ENCODE measurements around the gene MGST2. TPM values are rescaled to one million over a fixed set of nuclear protein-coding genes. Genes with fewer than 3 reads are reported as not detected.

MGST2 gene
- polyA plus RNA-seq, 1 donor from 2014 or later, result 2.0 TPM

- TF ChIP-seq EP300 (conservative IDR thresholded peaks at IDR 0.05; ENCODE audit: poor library complexity, severe bottlenecking) (no peak), POLR2AphosphoS5 (IDR thresholded peaks at IDR 0.05) (no peak), TAF1 (IDR thresholded peaks at IDR 0.05; ENCODE audit: low read depth) (no peak), REST (IDR thresholded peaks at IDR 0.05; ENCODE audit: borderline replicate concordance) (no peak), MXI1 (conservative IDR thresholded peaks at IDR 0.05; ENCODE audit: poor library complexity, severe bottlenecking) (no peak), EZH2 (IDR thresholded peaks at IDR 0.05; ENCODE audit: borderline replicate concordance, insufficient read depth, low read length, poor library complexity, severe bottlenecking) (no peak), RAD21 (conservative IDR thresholded peaks at IDR 0.05) (no peak)
- TF ChIP-seq, protein P1, sequence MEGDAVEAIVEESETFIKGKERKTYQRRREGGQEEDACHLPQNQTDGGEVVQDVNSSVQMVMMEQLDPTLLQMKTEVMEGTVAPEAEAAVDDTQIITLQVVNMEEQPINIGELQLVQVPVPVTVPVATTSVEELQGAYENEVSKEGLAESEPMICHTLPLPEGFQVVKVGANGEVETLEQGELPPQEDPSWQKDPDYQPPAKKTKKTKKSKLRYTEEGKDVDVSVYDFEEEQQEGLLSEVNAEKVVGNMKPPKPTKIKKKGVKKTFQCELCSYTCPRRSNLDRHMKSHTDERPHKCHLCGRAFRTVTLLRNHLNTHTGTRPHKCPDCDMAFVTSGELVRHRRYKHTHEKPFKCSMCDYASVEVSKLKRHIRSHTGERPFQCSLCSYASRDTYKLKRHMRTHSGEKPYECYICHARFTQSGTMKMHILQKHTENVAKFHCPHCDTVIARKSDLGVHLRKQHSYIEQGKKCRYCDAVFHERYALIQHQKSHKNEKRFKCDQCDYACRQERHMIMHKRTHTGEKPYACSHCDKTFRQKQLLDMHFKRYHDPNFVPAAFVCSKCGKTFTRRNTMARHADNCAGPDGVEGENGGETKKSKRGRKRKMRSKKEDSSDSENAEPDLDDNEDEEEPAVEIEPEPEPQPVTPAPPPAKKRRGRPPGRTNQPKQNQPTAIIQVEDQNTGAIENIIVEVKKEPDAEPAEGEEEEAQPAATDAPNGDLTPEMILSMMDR (IDR thresholded peaks at IDR 0.05; ENCODE audit: poor library complexity, severe bottlenecking), result no peak
- Histone ChIP-seq H3K27me3 (ENCODE audit: insufficient read depth, low read depth, low read length) (no peaks in the 10 kb centered on the region), H3F3A (ENCODE audit: insufficient read depth, low read length, poor library complexity, severe bottlenecking) (no peaks in the 10 kb centered on the region), H3K4me2 (ENCODE audit: low read length) (no peak overlapping the region), H3K9me3 (ENCODE audit: low read length) (no peaks in the 10 kb centered on the region), H3K9me2 (ENCODE audit: insufficient read depth, low read length) (no peaks in the 10 kb centered on the region), H3K27ac (ENCODE audit: low read length) (no peak overlapping the region), H3K36me3 (ENCODE audit: insufficient read depth, low read length) (peaks cover 9% of the 10 kb centered on the region), H3K9ac (ENCODE audit: low read length) (no peak overlapping the region), H3K4me3 (ENCODE audit: low read length) (no peak overlapping the region), H3K79me2 (replicated peaks; ENCODE audit: insufficient read depth, low read length) (no peaks in the 10 kb centered on the region), H2AFZ (ENCODE audit: low read depth, low read length) (no peak overlapping the region), H4K20me1 (ENCODE audit: insufficient read depth) (no peaks in the 10 kb centered on the region)
Observed at GRCh38 chr4:139721789-139722188, 56.2 kb downstream of the MGST2 start.

DNA sequence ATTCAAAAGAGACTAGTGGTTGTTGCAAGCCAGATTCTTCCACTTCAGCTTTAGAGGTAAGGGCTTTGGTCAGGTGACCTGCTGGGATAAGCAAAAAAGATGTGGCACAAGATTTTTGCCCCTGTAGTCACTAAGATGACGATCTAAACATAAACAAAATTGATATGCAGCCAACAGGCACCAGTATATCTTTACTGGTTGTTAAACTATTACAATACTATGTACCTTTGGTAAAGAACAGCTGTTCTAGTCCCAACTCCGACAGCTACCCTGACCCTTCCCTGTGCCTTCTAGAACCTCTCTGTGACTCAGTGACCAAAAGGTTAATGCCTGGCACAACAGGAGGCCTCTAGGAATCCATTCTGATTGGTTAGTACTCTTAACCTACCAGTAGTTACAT is 59.6 kb downstream of the MGST2 start:
- TF ChIP-seq SMC3 (conservative IDR thresholded peaks at IDR 0.05; ENCODE audit: poor library complexity) (no peak), TAF1 (IDR thresholded peaks at IDR 0.05; ENCODE audit: low read depth) (no peak), EZH2 (IDR thresholded peaks at IDR 0.05; ENCODE audit: borderline replicate concordance, insufficient read depth, low read length, poor library complexity, severe bottlenecking) (no peak)
- TF ChIP-seq, protein P1 (IDR thresholded peaks at IDR 0.05; ENCODE audit: poor library complexity, severe bottlenecking), result no peak

More for the DNA sequence above, 59.6 kb downstream of the MGST2 start:
- Histone ChIP-seq H3K9me3 (ENCODE audit: low read length) (no peaks in the 10 kb centered on the region), H3K9me2 (ENCODE audit: insufficient read depth, low read length) (no peaks in the 10 kb centered on the region), H3K27ac (ENCODE audit: low read length) (no peak overlapping the region), H3F3A (ENCODE audit: insufficient read depth, low read length, poor library complexity, severe bottlenecking) (no peaks in the 10 kb centered on the region), H3K27me3 (ENCODE audit: insufficient read depth, low read depth, low read length) (no peaks in the 10 kb centered on the region), H2AFZ (ENCODE audit: low read depth, low read length) (no peak overlapping the region), H4K20me1 (ENCODE audit: insufficient read depth) (no peaks in the 10 kb centered on the region), H3K79me2 (replicated peaks; ENCODE audit: insufficient read depth, low read length) (no peaks in the 10 kb centered on the region), H3K36me3 (ENCODE audit: insufficient read depth, low read length) (no peaks in the 10 kb centered on the region), H3K4me3 (ENCODE audit: low read length) (no peak overlapping the region), H3K9ac (ENCODE audit: low read length) (no peak overlapping the region), H3K4me2 (ENCODE audit: low read length) (no peak overlapping the region)

All from neural cell (in vitro differentiated cells).